Measurements from ENCODE around the gene ABCG1. TPM values are rescaled to one million over a fixed set of nuclear protein-coding genes. Genes with fewer than 3 reads are reported as not detected.

The ABCG1 gene
- total RNA-seq, 3 donors from 2014 or later, result 10.6 to 26.2 (median 23.7) TPM

- Histone ChIP-seq H3K4me3 (no peak overlapping the region), H3K4me1 (no peaks in the 10 kb centered on the region), H3K9me3 (no peaks in the 10 kb centered on the region), H3K27ac (no peak overlapping the region), H3K27me3 (no peaks in the 10 kb centered on the region), H3K36me3 (no peaks in the 10 kb centered on the region)
- intact Hi-C loops (cut with DNase I; ENCODE audit: low total_unique reads), result no loop called here
- no peak for TF ChIP-seq POLR2A (IDR thresholded peaks at IDR 0.05)
- no peak for TF ChIP-seq POLR2AphosphoS5 (IDR thresholded peaks at IDR 0.05)
- no peak for TF ChIP-seq CTCF (IDR thresholded peaks at IDR 0.05)
- DNase-seq (ENCODE audit: low spot score in 2 of 2), result no peak
These were observed 4.7 kb upstream of the ABCG1 start for GRCh38 chr21:42214081-42214750.

GRCh38 chr21:42214921-42215320 is 4.0 kb upstream of the ABCG1 start:
- TF ChIP-seq POLR2AphosphoS5 (IDR thresholded peaks at IDR 0.05), result no peak
- intact Hi-C loops (cut with DNase I; ENCODE audit: low total_unique reads), result no loop called here
- H3K4me3 ChIP-seq, result no peak overlapping the region
- no peaks in the 10 kb centered on the region for H3K27me3 ChIP-seq
- no peaks in the 10 kb centered on the region for H3K9me3 ChIP-seq
- no peaks in the 10 kb centered on the region for H3K36me3 ChIP-seq
- H3K4me1 ChIP-seq, result no peaks in the 10 kb centered on the region
- no peak overlapping the region for H3K27ac ChIP-seq
- no peak for DNase-seq (ENCODE audit: low spot score in 2 of 2)

GRCh38 chr21:42215942-42216725 is 2.8 kb upstream of the ABCG1 start:
- Histone ChIP-seq H3K4me3 (no peak overlapping the region), H3K36me3 (no peaks in the 10 kb centered on the region), H3K9me3 (no peaks in the 10 kb centered on the region), H3K4me1 (peaks cover 0 to 4% of the 10 kb centered on the region in 2 donors), H3K27ac (no peak overlapping the region), H3K27me3 (no peaks in the 10 kb centered on the region)
- no peak for DNase-seq (ENCODE audit: low spot score in 2 of 2)
- intact Hi-C loops (cut with DNase I; ENCODE audit: low total_unique reads), result no loop called here
- no peak for TF ChIP-seq CTCF (IDR thresholded peaks at IDR 0.05)
- no peak for TF ChIP-seq POLR2AphosphoS5 (IDR thresholded peaks at IDR 0.05)
- no peak for TF ChIP-seq POLR2A (IDR thresholded peaks at IDR 0.05)

GRCh38 chr21:42216726-42217572 is 2.0 kb upstream of the ABCG1 start:
- Histone ChIP-seq H3K4me1 (peaks cover 0 to 4% of the 10 kb centered on the region in 2 donors), H3K36me3 (no peaks in the 10 kb centered on the region), H3K4me3 (no peak overlapping the region), H3K27me3 (no peaks in the 10 kb centered on the region), H3K9me3 (no peaks in the 10 kb centered on the region), H3K27ac (no peak overlapping the region)
- intact Hi-C loops (cut with DNase I; ENCODE audit: low total_unique reads), result no loop called here
- no peak for TF ChIP-seq CTCF (IDR thresholded peaks at IDR 0.05)
- DNase-seq (ENCODE audit: low spot score in 2 of 2), result no peak

GRCh38 chr21:42219606-42220137 is 732 bp downstream of the ABCG1 start:
- Histone ChIP-seq H3K4me1 (peaks cover 0 to 4% of the 10 kb centered on the region in 2 donors), H3K9me3 (no peaks in the 10 kb centered on the region), H3K4me3 (peak overlapping the region; percentile 73 to 82 (median 73)), H3K27ac (peak overlapping the region; percentile 75 to 85), H3K27me3 (no peaks in the 10 kb centered on the region), H3K36me3 (no peaks in the 10 kb centered on the region)
- DNase-seq (ENCODE audit: low spot score in 2 of 2), result no peak
- intact Hi-C loops (cut with DNase I; ENCODE audit: low total_unique reads), result no loop called here
- TF ChIP-seq CTCF (IDR thresholded peaks at IDR 0.05) (no peak), POLR2A (IDR thresholded peaks at IDR 0.05) (no peak), POLR2AphosphoS5 (IDR thresholded peaks at IDR 0.05) (no peak)
